GM19351 (cell line): ENCODE results near the gene LRCH1.

Source experiments
- ATAC-seq: cut with Tn5 transposase; IDR thresholded peaks from one replicate; pipeline ENCODE4 v1.9.1; 2021; ENCODE audit warnings: mild to moderate bottlenecking, moderate library complexity; ENCODE audit not compliant: unreplicated experiment

Gene LRCH1

DNA sequence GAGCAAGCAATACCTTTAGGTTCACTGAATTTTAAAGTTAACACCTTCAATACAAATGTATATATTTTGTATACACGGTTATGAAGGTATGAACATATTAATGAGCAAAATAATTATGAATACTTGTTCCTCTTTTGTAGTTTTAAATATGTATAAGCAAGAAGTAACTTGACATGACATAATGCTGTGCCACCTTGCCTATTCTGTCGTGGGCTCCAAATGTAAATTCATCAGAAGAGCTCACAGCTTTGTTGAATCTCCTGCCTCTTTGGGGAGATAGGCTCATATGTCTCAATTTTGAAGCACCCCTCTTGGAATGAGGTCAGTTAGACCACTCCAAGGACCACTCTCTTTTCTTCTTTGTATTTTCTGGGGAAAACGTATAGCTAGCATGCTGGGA is 59.3 kb downstream of the LRCH1 start:
- ATAC-seq = no peak

DNA sequence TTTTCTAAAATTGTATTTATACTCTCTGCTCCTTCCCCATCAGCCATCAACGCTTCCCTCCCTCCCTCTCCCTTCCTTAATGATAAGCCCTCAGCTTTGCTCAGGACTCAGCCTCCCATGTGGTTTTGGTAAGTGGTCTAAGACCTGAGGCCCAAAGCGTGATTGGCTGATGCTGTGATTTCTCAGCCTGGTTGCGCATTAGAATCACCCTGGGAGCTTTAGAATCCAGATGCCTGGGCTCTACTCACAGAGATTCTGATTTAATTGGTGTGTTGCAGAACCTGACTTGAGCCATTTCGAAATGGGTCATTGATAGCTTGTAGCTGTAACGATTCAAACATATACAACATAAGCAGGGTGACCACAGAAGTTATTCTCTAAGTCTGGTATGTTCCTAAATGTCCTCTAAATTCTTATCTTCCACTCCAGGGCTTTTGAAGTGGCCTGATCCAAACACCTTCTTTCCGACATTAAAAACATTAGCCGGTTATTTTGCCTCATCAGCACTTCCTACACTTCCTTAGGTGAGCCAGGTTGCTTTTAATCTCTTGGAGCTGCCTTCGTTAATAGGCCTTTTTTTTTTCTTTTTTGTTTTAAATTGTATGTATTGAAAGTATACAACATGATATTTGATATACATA is 60.6 kb downstream of the LRCH1 start:
- ATAC-seq = no peak

DNA sequence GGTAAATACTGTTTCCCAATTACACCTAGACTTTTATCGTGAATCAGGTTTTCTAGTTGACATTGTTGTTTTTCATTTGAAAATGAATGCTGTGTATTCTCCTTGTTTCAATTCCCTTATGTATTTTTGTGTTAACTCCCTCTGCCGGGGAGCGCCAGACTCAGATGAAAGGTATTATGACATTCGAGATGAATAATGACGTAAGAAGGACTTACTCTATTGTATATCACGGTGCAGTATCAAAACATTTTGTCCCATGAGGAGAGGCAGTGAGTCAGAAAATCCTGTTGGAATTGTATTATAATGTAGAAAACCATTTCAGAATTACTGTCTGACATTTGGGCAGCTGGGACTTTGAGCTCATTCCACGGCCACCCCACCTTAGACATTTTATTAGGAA is 61.6 kb downstream of the LRCH1 start:
- ATAC-seq = no peak

DNA sequence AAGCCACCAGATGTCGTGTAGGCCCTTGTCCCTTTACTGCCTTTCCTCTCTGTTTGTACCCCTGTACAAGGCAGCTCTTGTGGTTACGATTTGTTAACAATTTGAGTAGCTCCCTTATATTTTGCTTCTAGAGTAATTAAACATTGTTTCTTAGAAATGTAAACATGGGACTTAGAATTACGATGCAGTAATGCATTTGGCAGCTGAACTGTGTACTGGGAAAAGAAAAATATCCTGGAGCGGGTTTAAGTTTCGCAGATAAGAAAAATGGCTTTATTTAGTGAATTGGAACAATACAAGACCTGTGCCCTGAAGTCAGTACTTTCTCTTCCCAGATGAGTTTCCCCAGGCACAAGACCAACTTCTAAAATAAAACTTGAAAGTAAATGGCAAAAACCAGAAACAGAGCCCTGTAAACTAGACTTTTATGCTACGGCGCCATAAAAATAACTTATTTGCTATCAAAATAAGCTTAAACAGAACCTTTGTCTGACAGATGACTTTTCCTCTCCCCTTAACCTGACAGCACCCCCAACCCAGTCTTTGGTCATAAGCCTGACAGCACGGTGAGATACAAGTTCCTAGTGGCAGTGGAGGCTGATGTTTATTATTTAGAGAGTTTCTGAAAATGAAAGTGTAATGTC is 63.0 kb downstream of the LRCH1 start:
- no peak for ATAC-seq

DNA sequence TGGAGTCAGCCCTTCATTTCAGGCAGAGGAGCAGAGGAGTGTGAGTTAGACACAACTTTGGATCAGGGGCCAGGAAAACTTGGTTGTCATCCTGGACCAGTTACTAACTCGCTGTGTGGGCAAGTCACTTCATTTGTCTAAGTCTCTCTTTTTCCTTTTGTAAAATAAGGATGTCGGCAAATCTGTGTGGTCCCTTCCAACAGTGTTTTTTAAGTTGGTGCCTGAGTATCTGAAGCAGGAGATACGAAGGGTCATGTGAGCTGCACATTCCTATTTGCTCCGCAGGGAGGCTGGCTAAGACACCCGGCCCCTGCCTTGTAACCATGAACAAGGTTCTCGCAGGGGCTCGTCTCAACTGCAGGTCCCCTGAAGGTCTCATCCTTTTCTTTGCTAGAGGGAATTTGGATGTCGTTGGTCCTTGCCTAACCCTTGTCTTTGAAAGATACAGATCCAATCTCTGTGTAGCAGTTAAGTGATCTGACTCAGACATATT is 64.3 kb downstream of the LRCH1 start:
- ATAC-seq = no peak

DNA sequence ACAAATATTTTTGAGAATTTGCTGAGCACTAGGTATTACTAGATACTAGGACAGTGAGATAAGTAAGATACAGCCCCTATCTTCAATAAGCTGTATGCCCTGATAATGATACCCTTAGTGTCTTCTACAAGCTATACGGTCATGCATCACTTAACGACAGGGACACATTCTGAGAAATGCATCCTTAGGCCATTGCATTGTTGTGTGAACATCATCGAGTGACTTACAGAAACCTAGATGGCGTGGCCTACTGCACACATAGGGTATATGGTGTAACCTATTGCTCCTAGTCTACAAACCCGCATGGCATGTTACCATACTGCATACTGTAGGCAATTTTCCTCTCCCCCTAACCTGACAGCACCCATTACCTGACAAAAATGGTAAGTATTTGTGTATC is 64.9 kb downstream of the LRCH1 start:
- ATAC-seq = no peak

DNA sequence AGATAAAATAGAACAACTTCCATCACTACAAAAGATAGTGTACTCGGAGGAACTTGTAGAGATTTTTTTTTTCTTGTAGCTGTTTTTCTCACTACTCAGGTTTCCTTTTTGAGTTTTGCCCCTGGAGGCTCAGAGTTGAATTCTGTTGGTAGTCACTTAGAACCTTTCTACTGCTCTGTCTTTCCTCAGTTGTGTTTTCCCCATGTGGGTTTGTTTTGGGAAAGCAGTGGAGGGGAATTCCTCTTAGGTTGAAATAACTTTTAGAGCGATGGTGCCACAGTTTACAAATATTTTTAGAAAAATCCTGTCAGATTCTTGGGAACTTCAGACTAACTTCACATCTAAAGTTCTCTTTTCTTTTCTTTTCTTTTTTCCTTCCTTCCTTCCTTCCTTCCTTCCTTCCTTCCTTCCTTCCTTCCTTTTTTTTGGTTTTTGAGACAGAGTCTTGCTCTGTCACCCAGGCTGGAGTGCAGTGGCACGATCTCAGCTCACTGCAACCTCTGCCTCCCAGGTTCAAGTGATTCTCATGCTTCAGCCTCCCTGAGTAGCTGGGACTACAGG is 65.8 kb downstream of the LRCH1 start:
- no peak for ATAC-seq

DNA sequence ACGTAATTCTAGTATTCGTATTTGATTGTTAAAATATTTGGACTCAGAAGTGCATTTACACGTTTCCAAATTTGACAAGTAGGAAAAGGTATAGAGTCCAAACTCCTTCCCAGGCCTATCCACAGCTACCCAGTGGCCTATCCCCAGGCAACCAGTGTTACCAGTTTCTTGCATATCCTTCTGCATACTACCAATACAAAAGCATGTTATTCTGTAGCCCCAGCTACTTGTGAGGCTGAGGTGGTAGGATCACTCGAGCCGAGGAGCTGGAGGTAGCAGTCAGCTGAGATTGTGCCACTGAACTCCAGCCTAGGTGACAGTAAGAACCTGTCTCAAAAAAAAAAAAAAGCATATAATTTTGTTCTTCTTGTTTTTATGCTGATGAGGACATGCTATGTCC is 67.1 kb downstream of the LRCH1 start:
- ATAC-seq = no peak

DNA sequence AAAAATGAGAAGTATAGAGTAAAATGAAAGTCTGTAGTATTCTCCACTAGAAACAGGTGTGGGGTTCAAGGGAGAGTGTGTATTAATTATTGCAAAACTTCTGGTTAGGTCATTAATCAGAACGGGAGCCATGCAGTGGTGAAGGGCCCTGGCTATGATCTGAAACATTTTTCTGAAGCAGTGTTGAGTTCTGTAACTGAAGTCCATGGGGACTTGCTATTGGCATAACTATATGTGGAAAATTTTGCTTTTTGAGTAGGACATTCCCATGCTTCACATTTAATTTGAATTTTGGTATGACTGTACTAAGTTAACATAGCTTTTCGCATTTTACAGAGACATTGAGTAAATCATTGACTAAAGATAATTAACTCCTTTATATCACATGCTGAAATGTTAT is 67.5 kb downstream of the LRCH1 start:
- no peak for ATAC-seq

DNA sequence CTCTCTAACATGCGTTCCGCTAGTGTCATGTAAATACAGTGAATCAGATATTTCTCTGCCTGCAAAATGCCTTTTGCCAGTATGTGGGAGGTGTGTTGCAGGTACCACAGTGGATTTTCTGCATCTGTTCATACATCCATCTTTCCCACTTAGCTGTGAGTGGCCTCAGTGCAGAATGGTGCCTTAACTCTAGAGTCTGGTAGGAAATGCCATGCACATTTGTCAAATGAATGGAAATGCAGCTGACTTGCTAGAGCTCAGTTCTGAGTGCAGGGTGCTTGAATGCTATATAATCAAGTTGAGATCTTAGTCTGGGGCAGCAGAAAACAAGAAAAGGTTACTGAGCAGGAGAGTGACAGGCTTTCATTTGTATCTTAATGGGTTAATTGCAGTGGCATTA is 68.2 kb downstream of the LRCH1 start:
- ATAC-seq = no peak

DNA sequence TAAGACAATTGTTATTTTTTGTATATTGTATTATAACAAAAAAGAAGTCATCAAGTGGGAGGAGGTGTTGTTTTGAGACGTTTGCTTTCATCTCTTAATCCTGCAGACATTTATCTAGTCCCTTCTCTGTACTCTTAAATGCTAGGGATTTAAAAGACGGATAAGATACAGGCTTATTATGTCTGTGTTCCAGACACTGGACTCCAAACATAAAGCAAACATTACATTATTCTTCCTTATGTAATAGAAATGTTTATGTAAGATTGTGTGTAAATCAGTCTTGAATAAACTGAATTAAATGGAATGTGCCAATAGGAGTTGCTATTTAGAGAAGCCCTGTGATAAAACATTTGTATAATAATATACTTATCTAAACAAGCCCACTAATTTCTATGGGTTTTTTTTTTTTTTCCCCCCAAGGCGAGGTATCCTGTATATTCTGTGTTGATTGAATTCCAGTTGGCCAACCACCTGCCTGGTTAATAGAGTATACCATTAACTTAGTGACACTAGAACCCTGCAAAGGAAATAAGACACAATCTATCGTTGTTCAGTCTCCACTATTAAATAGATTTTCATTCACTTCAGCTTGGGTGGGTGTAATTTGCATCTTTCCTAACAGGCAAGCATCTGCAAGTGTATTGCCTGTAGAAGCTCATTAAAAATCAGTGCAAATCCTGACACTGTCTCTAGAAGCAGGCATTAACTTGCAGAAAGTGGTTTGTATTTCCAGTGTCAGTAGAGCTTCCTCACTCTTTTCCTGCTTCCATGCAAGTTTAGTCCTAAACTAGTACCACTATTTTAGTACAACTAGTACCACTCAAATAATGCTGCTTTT is 69.0 kb downstream of the LRCH1 start:
- ATAC-seq = no peak

DNA sequence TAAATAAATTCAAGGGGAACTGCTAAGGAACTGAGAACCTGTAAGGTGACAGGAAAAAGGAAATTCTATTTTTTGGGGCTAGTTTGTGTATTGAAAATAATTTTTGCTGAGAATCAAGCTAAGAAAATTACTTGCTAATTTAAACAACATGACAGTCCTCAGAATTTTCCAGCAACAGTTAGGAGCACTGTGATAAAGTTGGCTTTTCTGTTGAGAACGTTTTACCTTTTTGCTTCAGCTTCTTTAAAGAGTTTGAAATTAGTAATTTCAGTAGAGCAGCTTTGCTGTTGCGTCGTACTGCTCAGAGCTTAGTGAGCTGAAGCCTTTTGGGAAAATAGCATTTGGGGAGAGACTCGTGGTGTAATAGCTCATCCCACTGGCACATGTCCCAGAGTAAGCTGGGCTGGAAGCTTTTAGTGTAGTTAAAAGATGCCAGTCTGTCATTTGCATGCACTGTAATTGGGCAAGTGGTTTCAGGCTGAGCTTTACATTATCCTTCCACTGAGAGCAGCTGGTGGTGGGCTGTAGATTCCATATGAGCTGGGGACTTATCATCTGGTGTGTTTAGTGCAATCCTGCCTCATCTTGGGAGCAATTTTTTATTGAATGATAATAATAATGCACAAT is 69.8 kb downstream of the LRCH1 start:
- no peak for ATAC-seq

DNA sequence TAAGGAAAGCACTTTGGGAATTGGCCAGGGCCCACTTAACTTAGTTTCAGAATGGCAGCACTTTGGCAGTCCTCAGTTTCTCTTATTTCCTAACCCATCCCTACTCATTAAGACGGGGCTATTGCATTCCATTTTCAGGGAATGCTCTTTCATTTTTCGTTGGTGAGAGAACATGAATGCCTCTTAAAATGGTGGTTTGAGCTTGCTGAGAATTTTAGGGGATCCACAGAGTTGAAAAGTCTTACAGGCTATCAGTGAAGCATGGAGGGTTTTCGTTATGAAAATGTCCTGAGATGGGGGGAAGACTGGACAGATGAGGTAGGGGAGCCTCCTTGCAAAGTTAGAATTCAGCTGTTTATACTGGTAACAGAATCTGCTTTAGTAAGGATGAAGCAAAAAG is 71.4 kb downstream of the LRCH1 start:
- ATAC-seq = peak; percentile 39

DNA sequence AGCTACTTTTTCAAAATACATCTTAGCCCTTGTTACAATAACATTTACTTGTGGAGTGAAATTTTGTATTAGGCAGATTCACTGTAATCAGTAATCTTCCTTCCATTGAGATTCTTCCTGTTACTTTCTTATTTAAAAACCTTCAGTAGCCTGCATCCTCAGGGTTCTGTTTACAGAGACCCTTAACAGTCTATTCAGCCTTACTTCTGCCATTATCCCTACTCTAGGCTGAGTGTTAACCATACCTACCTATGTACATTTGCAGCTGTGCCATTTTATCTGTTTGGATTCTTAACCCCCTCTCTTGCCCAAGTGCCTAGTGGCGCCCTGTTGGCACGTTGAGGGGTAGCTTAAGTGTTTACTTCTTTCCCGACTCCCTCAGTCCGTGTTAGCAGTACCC is 71.9 kb downstream of the LRCH1 start:
- no peak for ATAC-seq

DNA sequence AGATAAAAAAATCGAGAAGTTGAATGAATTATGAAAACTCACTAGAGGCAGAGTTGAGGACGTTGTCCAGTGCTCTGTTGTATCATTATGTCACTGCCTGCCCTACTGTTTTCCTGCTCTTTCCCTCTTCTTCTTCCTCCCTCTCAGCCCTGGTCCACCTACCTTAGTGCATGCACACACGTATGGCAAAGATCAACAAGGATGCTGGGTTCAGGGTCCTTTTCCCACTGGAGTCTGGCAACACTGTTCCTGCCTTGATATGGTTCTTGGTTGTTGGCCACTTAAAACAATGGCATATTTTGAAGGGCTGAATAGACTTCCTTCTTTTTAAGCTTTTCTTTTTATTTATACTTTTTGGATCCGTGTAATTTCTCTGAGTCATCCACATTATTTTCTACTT is 74.5 kb downstream of the LRCH1 start:
- no peak for ATAC-seq

DNA sequence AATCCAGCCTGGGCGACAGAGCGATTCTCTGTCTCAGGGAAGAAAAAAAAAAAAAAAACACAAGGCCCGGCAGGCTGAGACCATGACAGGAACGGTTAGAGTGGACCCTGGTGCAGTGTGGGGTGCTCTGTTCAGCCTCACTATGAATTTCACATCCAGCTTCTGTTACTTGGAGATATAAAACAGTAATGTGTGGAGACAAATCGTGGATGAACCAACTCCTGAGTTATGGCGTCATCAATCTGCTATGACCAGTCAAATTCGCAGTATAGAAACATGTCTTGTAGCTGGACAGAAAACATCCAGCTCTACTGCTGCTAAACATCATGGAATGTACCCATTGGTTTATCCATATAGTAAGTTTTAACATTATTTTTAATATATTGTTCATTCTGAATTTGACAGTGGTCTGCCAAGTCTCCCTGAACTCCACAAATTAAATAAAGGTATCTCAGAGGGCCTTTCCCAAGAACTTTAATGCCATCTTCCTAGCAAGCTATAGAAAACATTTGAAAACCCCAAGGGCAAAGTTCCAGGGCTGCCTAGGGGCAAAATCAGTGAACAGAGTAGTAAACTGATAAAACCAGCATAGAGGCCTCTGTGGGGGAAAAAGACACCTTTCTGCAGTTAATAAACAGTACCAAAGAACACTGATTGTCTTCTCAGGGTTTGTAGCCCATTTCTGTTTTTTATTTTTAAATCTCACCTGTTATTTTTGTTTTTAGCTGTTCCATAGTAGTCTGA is 75.8 kb downstream of the LRCH1 start:
- no peak for ATAC-seq

DNA sequence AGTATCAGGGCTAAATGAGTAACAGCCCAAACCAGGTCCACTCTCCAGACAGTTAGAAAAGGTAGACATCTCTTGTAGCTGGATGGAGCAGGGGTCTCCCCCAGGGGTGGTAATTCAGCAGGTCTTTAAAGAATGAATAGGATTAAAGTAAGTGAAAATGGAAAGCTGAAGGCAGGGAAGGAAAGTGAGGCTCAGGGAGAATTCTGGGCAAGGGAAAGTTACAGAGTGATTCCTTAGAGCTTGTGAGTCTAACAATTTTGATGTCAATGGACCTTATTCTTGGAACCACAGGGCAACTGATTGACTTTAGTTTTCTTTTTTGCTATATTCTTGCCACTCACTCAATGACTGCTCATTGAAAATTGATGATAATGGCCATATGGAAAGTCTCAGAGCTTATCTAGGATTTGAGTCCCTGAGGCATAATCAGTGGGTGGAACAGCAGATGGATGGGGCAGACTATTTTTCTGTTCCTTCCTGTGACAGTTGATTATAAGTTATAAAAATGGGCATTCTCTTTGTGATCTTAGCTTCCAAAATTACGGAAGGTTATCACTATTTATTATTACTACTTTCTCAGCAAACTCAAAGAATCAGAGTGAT is 76.9 kb downstream of the LRCH1 start:
- ATAC-seq = no peak

DNA sequence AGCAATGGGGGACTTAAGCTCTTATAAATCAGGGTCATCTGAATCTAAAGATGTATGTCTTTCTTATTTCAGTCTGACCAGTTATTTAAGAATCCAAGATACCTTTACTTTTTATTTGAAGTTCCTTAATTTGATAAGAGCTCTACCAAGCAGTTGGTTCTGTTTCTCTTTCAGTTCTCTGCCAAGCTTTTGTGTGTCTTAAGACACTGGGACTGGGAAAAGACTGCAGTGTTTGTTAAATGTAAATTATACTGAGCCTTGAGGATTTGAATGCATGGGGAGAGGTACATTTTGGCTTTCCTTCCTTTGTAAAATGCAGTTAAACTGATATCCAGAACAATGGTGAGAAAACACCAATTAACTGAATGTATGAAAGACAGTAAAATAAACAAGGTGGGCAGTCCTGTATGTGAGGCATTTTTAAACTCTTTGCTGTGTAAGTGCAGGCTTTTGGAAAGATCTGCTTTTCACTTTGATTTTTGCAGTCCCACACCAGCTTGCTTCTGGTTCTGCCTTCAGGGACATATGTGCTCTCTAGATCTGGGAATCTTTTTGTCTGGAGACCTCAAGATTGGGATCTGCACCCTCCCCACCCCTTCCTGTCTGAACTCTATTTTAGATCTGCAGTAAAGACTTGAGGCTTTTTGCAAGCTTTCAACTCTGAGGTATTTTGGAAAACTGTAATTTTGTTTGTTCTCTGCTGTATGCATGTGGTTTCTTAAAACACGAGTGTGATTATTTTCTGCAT is 77.6 kb downstream of the LRCH1 start:
- ATAC-seq = no peak

DNA sequence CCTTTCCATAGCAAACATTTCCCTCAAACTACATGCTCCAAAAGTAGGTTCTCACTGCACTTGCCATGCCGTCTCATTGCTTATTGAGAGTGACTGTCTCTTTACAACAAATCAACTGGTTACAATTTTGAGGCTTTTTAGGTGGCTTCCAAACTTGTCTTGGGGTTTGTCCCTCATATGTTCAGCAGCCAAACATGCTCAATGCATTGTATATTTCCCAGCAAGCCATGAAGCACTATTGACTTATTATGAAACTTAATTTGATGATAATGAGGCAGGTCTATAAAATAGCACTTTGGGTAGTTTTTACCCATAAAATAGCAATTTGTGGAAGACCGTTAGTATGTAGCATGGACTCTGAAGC is 78.2 kb downstream of the LRCH1 start:
- no peak for ATAC-seq

DNA sequence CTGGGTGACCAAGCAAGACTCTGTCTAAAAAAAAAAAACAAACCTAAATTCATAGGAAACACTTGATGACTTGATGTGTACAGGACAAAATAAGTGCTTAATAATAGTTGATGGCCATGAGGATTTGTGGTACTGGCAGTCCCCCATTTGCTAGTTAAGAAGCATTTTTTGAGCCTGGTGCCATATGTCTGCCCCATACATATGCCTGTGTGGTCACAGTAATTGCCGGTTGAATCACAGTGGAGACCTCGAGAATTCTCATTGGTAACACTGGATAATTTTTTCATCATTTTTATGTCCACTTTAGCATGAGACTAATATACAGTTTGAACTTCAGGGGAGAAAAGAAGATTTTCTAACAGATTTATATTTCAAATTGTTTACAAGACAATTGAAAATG is 79.2 kb downstream of the LRCH1 start:
- ATAC-seq = no peak
